Spleen (tissue), 11 donors: Measurements from ENCODE around the gene ZNF22. TPM values are rescaled to one million over a fixed set of nuclear protein-coding genes. Genes with fewer than 3 reads are reported as not detected.

ENCODE experiments used
- DNase-seq: peaks from one replicate; pipeline ENCODE4 v3.0.0-alpha.2; 2020
- H3K27ac ChIP-seq, 8 donors: fragments of 200-600 bp; sonication (generic) in 7 of 8; 1 replicate in 4 of 8; 2 replicates in 4 of 8; pipeline versions ENCODE4 v1.5.0 to v1.8.0; 2016 to 2021; ENCODE audit warnings: inconsistent platforms in 4 of 8, mild to moderate bottlenecking in 4 of 8, moderate library complexity in 1 of 8
- H3K27me3 ChIP-seq, 7 donors: fragments of 200-600 bp; sonication (generic) in 6 of 7; replicated peaks in 1 of 7; 1 replicate in 4 of 7; 2 replicates in 3 of 7; pipeline versions ENCODE4 v1.5.0 to v1.8.0; 2016 to 2021; ENCODE audit warnings: inconsistent platforms in 3 of 7, mild to moderate bottlenecking in 1 of 7
- H3K36me3 ChIP-seq, 6 donors: fragments of 200-600 bp; sonication (generic) in 5 of 6; 1 replicate in 4 of 6; 2 replicates in 2 of 6; pipeline versions ENCODE4 v1.5.0 to v1.8.0; 2016 to 2021; ENCODE audit warnings: inconsistent platforms in 2 of 6
- H3K4me1 ChIP-seq, 6 donors: fragments of 200-600 bp; sonication (generic) in 5 of 6; 1 replicate in 3 of 6; 2 replicates in 3 of 6; pipeline versions ENCODE4 v1.5.0 to v1.8.0; 2016 to 2021; ENCODE audit warnings: inconsistent platforms in 3 of 6
- H3K4me3 ChIP-seq, 8 donors: fragments of 200-600 bp; sonication (generic) in 7 of 8; 1 replicate in 4 of 8; 2 replicates in 4 of 8; pipeline versions ENCODE4 v1.5.0 to v1.8.0; 2016 to 2021; ENCODE audit warnings: inconsistent platforms in 4 of 8, mild to moderate bottlenecking in 4 of 8, moderate library complexity in 2 of 8
- H3K9me3 ChIP-seq, 8 donors: fragments of 200-600 bp; sonication (generic) in 7 of 8; 1 replicate in 4 of 8; 2 replicates in 4 of 8; pipeline versions ENCODE4 v1.5.0 to v1.8.0; 2016 to 2021; ENCODE audit warnings: inconsistent platforms in 4 of 8
- POLR2A ChIP-seq, 3 donors: fragments of 450-650 bp; IDR thresholded peaks; one replicate each; pipeline ENCODE4 v1.5.1; 2017; ENCODE audit warnings: antibody characterized with exemption in 3 of 3, mild to moderate bottlenecking in 1 of 3
- POLR2AphosphoS5 ChIP-seq, 3 donors: sonication (generic); formaldehyde crosslinking; IDR thresholded peaks; one replicate each; pipeline ENCODE4 v1.5.1; 2017; ENCODE audit warnings: antibody characterized with exemption in 3 of 3
- WGBS, 5 donors: extraction: QIAGEN DNeasy Blood & Tissue Kit in 3 of 5; methylation state at CpG; one replicate each; pipeline versions ENCODE4 v1.1.5 to v1.1.7; 2013 to 2018; 5-methylcytosine and 5-hydroxymethylcytosine counted together
- intact Hi-C: fragments of 100-400 bp; cut with DNase I; formaldehyde crosslinking; loops from one replicate; pipeline ENCODE4 v1.15.0; 2023; ENCODE audit warnings: low total_unique reads
- polyA plus RNA-seq, 3 donors: library from polyadenylated mRNA; stranded (reverse); fragments of 200-250 nt; gene quantifications; one replicate each; pipeline ENCODE4 v1.2.1, GENCODE V29; 2013
- total RNA-seq, 7 donors: library from RNA; depleted of rRNA in 3 of 7; stranded (reverse); fragments of >200 nt in 3 of 7; fragmentation: NEBNext Ultra II Directional in 4 of 7; extraction: Animal tissue kit (Norgen Biotek cat#: 25700) in 4 of 7; gene quantifications; one replicate each; pipeline versions ENCODE4 v1.1.0 to v1.2.1, GENCODE V29; 2016 to 2021
- TF ChIP-seq, protein P1 (sequence below), 11 experiments: fragments of 200-600 bp in 7 of 11; fragments of 450-650 bp in 4 of 11; sonication (generic) in 4 of 11; IDR thresholded peaks in 8 of 11; conservative IDR thresholded peaks in 3 of 11; 1 replicate in 7 of 11; 2 replicates in 4 of 11; pipeline versions ENCODE4 v1.4.0 to v1.8.0; 2016 to 2021; ENCODE audit warnings: antibody characterized with exemption in 11 of 11, inconsistent platforms in 4 of 11, mild to moderate bottlenecking in 1 of 11
- donor health status: healthy with polysubstance abuse.
- donor health status: DM: no; HTN: no; CAD: no; lungs with moderate emphysema.
- donor health status: DM: no; HTN: no; CAD: no.
- donor health status: Bipolar disorder and iron deficiency.
- donor health status: healthy.
- donor health status: DM: no; HTN: no; CAD: no.
- donor health status: DM: yes; HTN: yes; CAD: no.

The ZNF22 gene
- total and polyA plus RNA-seq, 10 donors = 22.7 to 33.6 (median 26.0) TPM

DNA sequence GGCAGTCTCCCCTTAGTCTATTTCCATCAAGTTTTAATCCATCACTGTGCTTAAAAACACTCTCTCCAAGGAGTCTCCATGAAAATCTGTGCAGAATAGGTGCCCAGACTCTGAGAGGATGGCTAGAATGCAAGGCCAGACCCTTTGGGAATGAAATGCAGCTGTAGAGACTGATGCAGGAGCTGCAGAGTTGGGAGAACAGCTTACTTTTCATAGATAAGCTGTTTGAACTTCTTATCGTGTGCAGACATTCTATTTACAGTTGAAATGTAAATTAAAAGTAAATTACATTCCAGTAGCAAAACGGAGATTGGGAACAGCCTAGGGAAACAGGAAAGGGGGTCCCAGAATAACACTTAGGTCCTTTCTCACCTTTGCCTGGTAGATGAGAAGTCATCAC, 14.9 kb downstream of the ZNF22 start:
- no peak overlapping the region for H3K27ac ChIP-seq
- no peaks in the 10 kb centered on the region for H3K27me3 ChIP-seq
- no peak for TF ChIP-seq POLR2A (IDR thresholded peaks at IDR 0.05)
- TF ChIP-seq POLR2AphosphoS5 (IDR thresholded peaks at IDR 0.05) = no peak
- intact Hi-C loops = no loop called here
- no peak overlapping the region for H3K4me3 ChIP-seq
- no peaks in the 10 kb centered on the region for H3K36me3 ChIP-seq
- no peaks in the 10 kb centered on the region for H3K4me1 ChIP-seq
- no peak for DNase-seq
- WGBS, 5 donors = 74 to 83% (median 78%) methylated on average over 2 of the region's 2 CpGs
- no peaks in the 10 kb centered on the region for H3K9me3 ChIP-seq

DNA sequence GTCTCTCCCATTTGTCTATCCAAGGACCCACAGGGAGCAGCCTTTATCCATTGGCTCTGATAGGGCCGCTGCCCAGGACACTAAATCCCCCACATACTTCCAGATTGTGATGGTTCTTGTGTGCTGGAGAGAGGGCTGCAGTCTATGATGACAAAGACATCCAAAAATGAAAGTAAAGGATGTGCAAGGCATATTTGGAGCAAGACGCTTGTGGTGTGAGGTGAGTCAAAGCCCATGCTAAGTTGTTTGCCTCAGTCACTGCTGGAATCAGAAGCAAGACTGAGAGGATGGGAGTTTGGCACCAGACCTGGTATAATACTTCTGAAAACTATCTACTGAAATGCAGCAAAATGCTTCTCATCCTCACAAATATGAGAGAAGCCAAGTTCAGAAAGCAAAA, 22.7 kb downstream of the ZNF22 start:
- 85 to 94% (median 91%) methylated on average over 2 of the region's 2 CpGs for WGBS, 5 donors
- Histone ChIP-seq H3K27me3 (no peaks in the 10 kb centered on the region), H3K36me3 (no peaks in the 10 kb centered on the region), H3K27ac (no peak overlapping the region), H3K9me3 (peaks cover 0 to 32% (median 19%) of the 10 kb centered on the region in 8 donors), H3K4me1 (no peaks in the 10 kb centered on the region), H3K4me3 (no peak overlapping the region)
- intact Hi-C loops = no loop called here
- TF ChIP-seq POLR2A (IDR thresholded peaks at IDR 0.05) (no peak), POLR2AphosphoS5 (IDR thresholded peaks at IDR 0.05) (no peak)
- TF ChIP-seq, protein P1, sequence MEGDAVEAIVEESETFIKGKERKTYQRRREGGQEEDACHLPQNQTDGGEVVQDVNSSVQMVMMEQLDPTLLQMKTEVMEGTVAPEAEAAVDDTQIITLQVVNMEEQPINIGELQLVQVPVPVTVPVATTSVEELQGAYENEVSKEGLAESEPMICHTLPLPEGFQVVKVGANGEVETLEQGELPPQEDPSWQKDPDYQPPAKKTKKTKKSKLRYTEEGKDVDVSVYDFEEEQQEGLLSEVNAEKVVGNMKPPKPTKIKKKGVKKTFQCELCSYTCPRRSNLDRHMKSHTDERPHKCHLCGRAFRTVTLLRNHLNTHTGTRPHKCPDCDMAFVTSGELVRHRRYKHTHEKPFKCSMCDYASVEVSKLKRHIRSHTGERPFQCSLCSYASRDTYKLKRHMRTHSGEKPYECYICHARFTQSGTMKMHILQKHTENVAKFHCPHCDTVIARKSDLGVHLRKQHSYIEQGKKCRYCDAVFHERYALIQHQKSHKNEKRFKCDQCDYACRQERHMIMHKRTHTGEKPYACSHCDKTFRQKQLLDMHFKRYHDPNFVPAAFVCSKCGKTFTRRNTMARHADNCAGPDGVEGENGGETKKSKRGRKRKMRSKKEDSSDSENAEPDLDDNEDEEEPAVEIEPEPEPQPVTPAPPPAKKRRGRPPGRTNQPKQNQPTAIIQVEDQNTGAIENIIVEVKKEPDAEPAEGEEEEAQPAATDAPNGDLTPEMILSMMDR (IDR thresholded peaks at IDR 0.05 in 8 of 11, conservative IDR thresholded peaks at IDR 0.05 in 3 of 11) = no peak
- DNase-seq = no peak

DNA sequence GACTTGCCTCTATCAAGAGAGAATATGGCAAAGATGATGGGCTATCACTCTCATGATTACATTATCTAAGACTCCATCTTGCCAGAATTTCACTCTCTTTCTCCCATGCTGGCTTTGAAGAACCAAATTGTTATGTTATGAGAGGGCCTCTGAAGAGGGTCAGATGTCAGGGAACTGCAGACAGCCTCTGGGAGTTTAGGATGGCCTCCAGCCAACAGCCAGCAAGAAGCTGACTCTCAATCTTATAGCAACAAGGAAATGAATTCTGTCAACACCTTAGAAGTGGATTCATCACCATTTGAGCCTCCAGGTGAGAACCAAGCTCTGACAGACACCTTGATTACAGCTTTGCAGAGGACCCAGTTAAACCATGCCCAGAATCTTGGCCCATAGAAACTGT, 33.6 kb downstream of the ZNF22 start:
- TF ChIP-seq POLR2AphosphoS5 (IDR thresholded peaks at IDR 0.05) (no peak), POLR2A (IDR thresholded peaks at IDR 0.05) (no peak)
- TF ChIP-seq, protein P1 (IDR thresholded peaks at IDR 0.05 in 8 of 11, conservative IDR thresholded peaks at IDR 0.05 in 3 of 11) = no peak
- H3K4me1 ChIP-seq = no peaks in the 10 kb centered on the region
- intact Hi-C loops = no loop called here
- H3K9me3 ChIP-seq = peaks cover 4 to 34% (median 26%) of the 10 kb centered on the region in 8 donors
- H3K27ac ChIP-seq = no peak overlapping the region
- H3K36me3 ChIP-seq = no peaks in the 10 kb centered on the region
- H3K4me3 ChIP-seq = no peak overlapping the region
- H3K27me3 ChIP-seq = no peaks in the 10 kb centered on the region
- no peak for DNase-seq

DNA sequence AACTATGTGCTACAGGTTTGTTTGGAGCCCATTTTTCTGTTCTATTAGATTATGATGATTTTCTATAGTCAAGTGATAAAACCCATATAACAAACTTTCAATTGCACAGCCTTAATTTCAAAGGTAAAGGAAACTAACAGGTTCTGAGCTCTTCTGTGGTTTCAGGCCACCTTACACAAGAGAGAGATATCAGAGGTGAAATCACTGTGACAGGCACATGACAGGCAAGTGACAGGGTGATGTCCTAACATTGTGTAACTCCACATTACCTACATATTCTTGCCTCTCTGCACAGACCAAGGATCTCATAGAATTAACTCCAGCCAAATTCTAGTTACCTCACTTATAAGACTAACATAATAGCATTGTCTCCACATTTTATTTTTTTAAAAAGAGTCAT, 35.0 kb downstream of the ZNF22 start:
- intact Hi-C loops = no loop called here
- no peak for DNase-seq

More for the DNA sequence above, 35.0 kb downstream of the ZNF22 start:
- Histone ChIP-seq H3K9me3 (peaks cover 0 to 20% (median 13%) of the 10 kb centered on the region in 8 donors), H3K4me1 (no peaks in the 10 kb centered on the region), H3K36me3 (no peaks in the 10 kb centered on the region), H3K27ac (no peak overlapping the region), H3K4me3 (no peak overlapping the region), H3K27me3 (no peaks in the 10 kb centered on the region)
- TF ChIP-seq POLR2AphosphoS5 (IDR thresholded peaks at IDR 0.05) = no peak
- TF ChIP-seq POLR2A (IDR thresholded peaks at IDR 0.05) = no peak
- TF ChIP-seq, protein P1 (IDR thresholded peaks at IDR 0.05 in 8 of 11, conservative IDR thresholded peaks at IDR 0.05 in 3 of 11) = no peak
